PC-9 (cell line): Measurements from ENCODE around the gene GIPC3.

Source experiments
- EZH2 ChIP-seq: fragments of 200-600 bp; sonication (generic); IDR thresholded peaks from 2 replicates; pipeline ENCODE4 v1.8.0; 2017; ENCODE audit warnings: antibody characterized with exemption, low read depth
- TF ChIP-seq, protein P1 (sequence below): fragments of 200-600 bp; sonication (generic); conservative IDR thresholded peaks from 2 replicates; pipeline ENCODE4 v1.6.1; 2017; ENCODE audit warnings: mixed run types, antibody characterized with exemption, mild to moderate bottlenecking, moderate library complexity

DNA sequence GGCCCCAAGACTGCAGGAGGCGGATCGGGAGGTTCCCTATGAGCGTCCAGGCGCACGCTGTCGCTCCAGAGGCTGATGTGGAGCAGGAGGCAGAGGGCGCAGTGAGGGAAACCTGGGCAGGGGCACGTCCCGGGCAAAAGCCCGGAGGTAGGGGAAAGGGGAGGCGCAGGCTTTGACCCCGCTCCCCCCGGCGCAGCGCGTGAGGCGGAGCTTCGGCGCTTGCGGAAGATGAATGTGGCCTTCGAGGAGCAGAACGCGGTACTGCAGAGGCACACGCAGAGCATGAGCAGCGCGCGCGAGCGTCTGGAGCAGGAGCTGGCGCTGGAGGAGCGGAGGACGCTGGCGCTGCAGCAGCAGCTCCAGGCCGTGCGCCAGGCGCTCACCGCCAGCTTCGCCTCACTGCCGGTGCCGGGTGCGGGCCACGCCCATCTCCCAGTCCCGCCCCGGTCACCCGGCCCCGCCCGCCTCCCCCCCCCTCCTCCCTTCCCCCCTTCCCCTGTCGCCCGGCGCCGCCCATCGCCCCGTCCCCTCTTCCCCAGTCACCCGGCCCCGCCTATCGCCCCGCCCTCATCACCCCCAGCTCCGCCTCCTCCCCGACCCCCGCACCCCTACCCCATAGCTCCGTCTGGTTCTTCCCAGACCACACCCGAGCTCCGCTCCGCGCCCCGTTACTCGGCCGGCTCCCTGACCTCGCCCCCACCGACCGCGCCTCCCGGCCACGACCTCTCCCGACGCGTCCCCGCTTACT, 8.4 kb upstream of the GIPC3 start:
- no peak for TF ChIP-seq EZH2
- TF ChIP-seq, protein P1, sequence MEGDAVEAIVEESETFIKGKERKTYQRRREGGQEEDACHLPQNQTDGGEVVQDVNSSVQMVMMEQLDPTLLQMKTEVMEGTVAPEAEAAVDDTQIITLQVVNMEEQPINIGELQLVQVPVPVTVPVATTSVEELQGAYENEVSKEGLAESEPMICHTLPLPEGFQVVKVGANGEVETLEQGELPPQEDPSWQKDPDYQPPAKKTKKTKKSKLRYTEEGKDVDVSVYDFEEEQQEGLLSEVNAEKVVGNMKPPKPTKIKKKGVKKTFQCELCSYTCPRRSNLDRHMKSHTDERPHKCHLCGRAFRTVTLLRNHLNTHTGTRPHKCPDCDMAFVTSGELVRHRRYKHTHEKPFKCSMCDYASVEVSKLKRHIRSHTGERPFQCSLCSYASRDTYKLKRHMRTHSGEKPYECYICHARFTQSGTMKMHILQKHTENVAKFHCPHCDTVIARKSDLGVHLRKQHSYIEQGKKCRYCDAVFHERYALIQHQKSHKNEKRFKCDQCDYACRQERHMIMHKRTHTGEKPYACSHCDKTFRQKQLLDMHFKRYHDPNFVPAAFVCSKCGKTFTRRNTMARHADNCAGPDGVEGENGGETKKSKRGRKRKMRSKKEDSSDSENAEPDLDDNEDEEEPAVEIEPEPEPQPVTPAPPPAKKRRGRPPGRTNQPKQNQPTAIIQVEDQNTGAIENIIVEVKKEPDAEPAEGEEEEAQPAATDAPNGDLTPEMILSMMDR = no peak
